GM04504 (cell line): Measurements from ENCODE around the gene STOX1.
"Not testable (repeated sequence)": the region's sequence is repeated elsewhere in the genome, so short reads cannot be mapped to it uniquely, and the experiment has no call there.

Experiments used
- DNase-seq: peaks from one replicate; pipeline ENCODE4 v3.0.0-alpha.2; 2012; ENCODE audit warnings: low read depth

Gene STOX1

GRCh38 chr10:68879628-68880027 is 52.3 kb downstream of the STOX1 start:
- no peak for DNase-seq

- DNase-seq: no peak
These were observed 52.9 kb downstream of the STOX1 start for GRCh38 chr10:68880181-68880580.

DNA sequence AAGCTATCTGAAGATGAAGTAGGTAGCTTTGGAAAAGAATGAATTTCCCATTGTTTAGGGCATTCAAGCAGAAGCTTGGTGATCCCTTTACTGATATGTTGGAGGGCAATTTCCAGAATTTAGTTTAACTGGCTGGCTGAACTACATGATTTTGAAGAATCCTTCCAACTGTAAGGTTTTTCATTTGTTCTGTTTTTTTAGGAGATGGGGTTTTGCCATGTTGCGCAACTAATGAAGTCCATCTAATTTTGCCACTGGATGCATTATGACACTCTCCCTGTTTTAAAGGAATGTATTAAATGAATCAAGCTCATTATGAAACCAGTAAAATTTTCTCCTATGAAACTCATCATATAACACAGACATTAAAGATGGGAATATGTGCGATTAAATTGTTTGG is 67.7 kb downstream of the STOX1 start:
- DNase-seq: no peak

- DNase-seq: peak; percentile 51
These were observed 70.0 kb downstream of the STOX1 start for GRCh38 chr10:68897336-68897741.

DNA sequence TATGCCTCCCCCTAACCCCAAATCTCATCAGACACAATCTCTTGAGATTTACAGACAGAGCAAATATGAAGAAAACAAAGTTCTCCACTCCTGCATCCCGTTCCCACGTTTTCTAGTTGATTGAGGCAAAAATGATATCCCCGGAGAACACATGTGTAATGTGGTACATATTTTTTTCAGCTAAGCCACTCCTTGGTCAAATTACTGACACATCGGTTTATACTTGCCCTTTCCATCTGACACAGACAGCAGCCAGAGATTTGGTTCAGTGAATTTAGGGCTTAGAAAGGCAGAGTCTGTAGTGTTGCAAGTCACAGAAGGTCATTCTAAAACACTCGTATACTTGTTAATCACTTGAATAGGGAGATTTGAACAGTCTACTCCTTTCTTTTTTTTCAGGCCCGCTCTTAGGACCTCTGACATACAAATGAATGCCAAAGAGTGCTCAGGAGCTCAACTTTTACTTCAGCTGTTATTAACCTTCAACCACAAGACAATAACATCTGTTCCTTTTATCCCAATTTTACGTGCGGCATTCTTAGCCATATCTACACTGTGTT is 71.9 kb downstream of the STOX1 start:
- DNase-seq: no peak

DNA sequence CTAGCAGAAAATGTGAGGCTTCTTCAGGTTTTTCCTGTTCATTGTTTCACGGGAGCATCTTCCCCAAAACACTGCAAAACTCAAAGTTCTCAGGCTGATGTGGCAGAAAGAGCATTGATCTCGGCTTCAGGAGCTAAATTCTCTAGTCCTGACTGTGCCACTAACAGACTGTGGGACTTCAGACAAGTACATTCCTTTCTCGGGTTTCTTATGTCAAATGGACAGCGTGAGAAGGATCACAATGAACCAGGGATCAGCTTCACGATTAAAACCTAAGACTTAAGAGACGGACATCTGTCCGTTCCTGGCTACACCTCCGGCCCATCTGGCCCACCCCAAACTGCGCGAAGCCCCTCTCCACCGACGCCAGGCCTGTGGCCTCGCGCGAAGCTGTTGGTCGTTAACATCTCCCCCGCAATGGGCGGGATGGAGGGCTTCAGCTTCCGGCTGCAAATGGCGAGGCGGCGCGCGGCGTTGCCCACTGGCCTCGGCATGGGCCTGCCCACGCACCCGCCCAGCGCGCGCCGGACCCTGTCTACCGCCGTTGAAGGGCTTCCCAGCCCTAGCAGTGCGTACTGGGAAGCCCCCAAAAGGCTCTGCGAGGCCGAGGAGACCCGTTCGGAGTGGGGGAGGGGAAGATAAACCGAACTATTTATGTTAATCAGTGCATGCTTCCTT is 73.2 kb downstream of the STOX1 start:
- peak; percentile 35 for DNase-seq

DNA sequence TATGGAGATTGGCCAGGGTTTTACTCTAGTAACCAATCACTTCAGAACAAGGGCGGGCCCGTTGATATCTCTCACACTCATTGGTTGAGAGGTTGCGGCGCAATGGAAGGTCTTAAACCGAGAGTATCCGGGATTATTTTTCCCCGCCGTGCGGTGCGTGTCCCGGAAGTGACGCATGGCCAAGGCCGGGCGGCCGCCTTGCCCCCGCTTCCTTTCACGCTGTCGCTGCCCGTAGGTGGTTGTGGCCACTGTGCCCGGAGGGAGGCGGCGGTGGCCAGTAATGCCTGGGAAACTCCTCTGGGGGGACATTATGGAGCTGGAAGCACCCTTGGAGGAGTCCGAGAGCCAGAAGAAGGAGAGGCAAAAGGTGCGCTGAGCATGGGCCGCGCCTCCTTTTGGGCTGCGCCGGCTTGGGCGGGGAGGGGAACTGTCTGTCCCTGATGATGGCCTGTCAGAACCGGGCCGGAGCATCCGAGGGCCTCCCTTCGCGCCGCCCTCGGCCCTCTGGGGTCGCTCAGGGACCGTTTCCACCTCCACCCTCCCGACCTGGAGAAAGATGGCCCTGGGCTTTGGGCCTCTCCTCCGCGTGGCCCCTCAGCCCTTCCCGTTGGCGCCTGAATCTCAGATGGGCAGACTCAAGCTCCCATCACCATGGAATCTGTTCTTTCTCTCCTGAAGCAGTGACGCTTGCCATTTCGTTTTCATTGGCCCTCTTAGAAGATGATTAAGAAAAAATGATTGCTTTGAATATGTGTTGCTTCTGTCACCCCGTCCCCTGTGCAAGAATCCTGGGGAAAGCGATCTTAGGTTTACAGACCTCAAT is 74.0 kb downstream of the STOX1 start, which contains the start of gene DDX50:
Gene DDX50 (plus strand): TSS at position 211 of the 823 bp plus-strand sequence. CDS start 70 bp downstream, at position 281.
- peak; percentile 99 for DNase-seq

GRCh38 chr10:68902382-68902781 is 75.1 kb downstream of the STOX1 start:
- no peak for DNase-seq

DNA sequence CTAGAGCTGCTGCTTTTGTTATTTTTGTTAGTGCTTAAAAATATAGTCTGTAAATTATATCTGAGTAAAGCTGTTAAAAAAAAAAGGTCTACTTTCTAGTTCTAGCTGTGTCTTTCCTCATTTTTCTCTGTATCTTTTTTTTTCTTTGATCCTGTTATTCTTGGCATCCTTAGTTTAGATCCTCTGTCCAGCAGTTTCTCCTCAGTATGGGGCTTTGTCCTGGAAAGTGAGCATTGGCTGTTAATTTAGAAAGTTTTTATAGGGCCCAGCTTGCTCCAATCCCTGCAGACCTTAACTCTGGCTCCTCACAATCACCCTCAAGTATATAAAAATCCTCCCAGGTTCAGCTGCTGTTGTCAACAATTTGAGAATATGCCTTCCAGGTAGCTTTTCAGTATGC is 97.3 kb downstream of the STOX1 start:
- no peak for DNase-seq

DNA sequence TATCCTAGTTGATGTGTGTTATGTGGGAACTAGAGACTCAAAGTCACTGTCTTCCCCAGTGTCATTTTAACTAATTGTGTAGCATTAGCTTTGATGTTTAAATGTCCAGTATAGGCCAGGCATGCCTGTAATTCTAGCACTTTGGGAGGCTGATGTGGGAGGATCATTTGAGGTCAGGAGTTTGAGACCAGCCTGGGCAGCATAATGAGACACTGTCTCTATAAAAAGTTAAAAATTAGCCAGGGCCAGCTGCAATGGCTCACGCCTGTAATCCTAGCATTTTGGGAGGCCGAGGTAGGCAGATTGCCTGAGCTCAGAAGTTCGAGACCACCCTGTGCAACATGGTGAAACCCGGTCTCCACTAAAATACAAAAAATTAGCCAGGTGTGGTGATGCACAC is 98.2 kb downstream of the STOX1 start:
- DNase-seq: no peak

- DNase-seq: not testable (repeated sequence)
These were observed 101.8 kb downstream of the STOX1 start for GRCh38 chr10:68929157-68929556.

GRCh38 chr10:68929888-68930287 is 102.6 kb downstream of the STOX1 start:
- not testable (repeated sequence) for DNase-seq

- not testable (repeated sequence) for DNase-seq
These were observed 105.5 kb downstream of the STOX1 start for GRCh38 chr10:68932860-68933259.

DNA sequence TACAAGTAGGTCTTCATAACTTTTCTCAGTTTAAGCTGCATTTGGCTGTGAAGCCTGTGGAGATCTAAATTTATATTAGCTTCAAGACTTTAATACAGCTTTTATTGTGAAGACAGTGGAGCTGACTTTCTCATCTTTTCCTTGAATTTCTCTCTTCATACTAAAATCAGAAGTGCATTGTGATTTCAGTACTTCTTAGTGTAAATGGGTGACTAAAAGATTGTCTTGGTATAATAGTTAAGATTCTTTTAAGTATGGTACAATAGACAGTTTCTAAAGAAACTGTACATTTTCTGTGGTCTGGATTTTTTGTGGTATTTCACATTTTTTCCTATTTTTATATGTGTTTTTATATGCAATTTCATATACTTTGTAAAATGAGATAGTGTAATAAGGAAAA is 107.7 kb downstream of the STOX1 start:
- DNase-seq: no peak

- DNase-seq: no peak
These were observed 110.8 kb downstream of the STOX1 start for GRCh38 chr10:68938117-68938516.

DNA sequence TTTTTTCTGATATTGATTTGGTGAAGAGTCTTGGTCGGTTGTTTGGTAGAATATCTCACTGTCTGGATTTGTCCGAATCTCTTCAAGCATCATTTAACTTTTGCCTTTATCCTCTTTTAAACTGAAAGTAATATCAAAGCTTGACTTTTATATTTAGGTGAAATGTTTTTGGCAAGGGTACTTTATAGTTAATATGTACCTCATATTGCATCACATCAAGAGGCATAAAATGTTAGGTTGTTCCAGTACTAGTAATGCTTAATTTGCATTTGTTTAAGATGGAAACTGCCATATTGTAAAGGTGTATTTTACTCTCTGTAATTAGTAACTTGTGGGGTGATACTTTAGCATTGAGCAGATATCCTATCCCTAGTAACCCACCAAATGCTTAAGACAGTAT is 111.6 kb downstream of the STOX1 start:
- no peak for DNase-seq

DNA sequence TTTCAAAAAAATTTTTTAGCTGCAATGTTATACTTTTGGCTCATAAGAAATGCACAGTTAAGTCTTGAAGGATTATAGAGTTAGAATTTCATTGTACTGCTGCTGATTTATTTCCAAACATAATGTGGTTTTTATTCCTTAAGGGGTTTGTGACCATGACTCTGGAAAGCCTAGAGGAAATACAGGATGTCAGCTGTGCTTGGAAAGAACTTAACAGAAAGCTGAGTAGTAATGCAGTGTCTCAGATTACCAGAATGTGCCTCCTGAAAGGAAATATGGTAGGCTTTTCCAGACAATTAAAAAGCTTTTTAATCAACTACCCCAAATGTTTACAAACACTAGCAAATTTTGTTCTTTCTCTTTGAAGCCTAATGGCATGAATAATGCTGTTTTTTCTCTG is 113.6 kb downstream of the STOX1 start:
- DNase-seq: not testable (repeated sequence)
